Measurements from ENCODE around the gene TAMM41. TPM values are rescaled to one million over a fixed set of nuclear protein-coding genes. Genes with fewer than 3 reads are reported as not detected.

TAMM41 gene
- total and polyA plus RNA-seq, 9 of the 15 experiments (the other 6 are each of a cell fraction or from before 2014, with no cell fraction given): 8.6 to 74.6 (median 29.3) TPM

DNA sequence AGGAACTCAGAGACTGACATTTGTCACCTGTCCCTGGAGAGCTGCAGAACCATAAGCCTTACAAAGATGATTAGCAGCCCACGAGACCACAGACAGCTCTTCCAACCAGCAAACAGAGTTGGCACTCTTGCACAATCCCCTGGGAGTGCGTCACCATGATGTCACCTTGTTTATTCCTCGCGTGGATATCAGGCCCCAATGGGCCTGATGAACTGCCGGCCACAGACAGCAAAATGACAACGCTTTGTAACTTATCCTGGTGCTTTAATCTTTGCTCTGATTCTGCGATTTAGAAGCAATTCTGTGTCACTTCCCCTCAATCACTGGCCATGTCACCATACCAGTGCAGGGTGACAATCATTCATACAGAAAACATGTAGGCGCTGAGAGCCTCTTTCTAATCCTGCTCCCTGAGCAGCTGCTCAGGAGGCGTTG lies 89.2 kb downstream of the TAMM41 start (continued):
- TF ChIP-seq, protein P1, sequence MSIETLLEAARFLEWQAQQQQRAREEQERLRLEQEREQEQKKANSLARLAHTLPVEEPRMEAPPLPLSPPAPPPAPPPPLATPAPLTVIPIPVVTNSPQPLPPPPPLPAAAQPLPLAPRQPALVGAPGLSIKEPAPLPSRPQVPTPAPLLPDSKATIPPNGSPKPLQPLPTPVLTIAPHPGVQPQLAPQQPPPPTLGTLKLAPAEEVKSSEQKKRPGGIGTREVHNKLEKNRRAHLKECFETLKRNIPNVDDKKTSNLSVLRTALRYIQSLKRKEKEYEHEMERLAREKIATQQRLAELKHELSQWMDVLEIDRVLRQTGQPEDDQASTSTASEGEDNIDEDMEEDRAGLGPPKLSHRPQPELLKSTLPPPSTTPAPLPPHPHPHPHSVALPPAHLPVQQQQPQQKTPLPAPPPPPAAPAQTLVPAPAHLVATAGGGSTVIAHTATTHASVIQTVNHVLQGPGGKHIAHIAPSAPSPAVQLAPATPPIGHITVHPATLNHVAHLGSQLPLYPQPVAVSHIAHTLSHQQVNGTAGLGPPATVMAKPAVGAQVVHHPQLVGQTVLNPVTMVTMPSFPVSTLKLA (conservative IDR thresholded peaks at IDR 0.05): no peak
- peak; percentile 70 for TF ChIP-seq CREB1 (IDR thresholded peaks at IDR 0.05)
- peak; percentile 37; the same call in 1 of the 2 replicates for TF ChIP-seq CREB1 (CRISPR knock-in tag; IDR thresholded peaks at IDR 0.05)
- TF ChIP-seq GABPB2 (CRISPR knock-in tag; conservative IDR thresholded peaks at IDR 0.05): no peak
- no peak for TF ChIP-seq GTF2F1 (IDR thresholded peaks at IDR 0.05; ENCODE audit: low read depth, low read length)
- TF ChIP-seq GABPA (tag; conservative IDR thresholded peaks at IDR 0.05; ENCODE audit: low read depth): peak; percentile 36
- TF ChIP-seq, protein P2, sequence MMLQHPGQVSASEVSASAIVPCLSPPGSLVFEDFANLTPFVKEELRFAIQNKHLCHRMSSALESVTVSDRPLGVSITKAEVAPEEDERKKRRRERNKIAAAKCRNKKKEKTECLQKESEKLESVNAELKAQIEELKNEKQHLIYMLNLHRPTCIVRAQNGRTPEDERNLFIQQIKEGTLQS (IDR thresholded peaks at IDR 0.05): peak; percentile 79
- TF ChIP-seq, protein P2 (CRISPR knock-in tag; conservative IDR thresholded peaks at IDR 0.05): 0 out of 2 replicates have a peak, but pooled peaks have one; percentile 29
- TF ChIP-seq TAL1 (IDR thresholded peaks at IDR 0.05): no peak
- TF ChIP-seq COPS2 (conservative IDR thresholded peaks at IDR 0.05): no peak
- TF ChIP-seq ZNF57 (CRISPR knock-in tag; IDR thresholded peaks at IDR 0.05): no peak
- no peak for TF ChIP-seq MEF2D (tag; conservative IDR thresholded peaks at IDR 0.05; ENCODE audit: low read depth)
- peak; percentile 97 for TF ChIP-seq CEBPB (tag; IDR thresholded peaks at IDR 0.05)
- TF ChIP-seq CC2D1A (IDR thresholded peaks at IDR 0.05): no peak
- TF ChIP-seq, protein P3, sequence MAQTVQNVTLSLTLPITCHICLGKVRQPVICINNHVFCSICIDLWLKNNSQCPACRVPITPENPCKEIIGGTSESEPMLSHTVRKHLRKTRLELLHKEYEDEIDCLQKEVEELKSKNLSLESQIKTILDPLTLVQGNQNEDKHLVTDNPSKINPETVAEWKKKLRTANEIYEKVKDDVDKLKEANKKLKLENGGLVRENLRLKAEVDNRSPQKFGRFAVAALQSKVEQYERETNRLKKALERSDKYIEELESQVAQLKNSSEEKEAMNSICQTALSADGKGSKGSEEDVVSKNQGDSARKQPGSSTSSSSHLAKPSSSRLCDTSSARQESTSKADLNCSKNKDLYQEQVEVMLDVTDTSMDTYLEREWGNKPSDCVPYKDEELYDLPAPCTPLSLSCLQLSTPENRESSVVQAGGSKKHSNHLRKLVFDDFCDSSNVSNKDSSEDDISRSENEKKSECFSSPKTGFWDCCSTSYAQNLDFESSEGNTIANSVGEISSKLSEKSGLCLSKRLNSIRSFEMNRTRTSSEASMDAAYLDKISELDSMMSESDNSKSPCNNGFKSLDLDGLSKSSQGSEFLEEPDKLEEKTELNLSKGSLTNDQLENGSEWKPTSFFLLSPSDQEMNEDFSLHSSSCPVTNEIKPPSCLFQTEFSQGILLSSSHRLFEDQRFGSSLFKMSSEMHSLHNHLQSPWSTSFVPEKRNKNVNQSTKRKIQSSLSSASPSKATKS (CRISPR knock-in tag; IDR thresholded peaks at IDR 0.05): no peak
- TF ChIP-seq RB1 (IDR thresholded peaks at IDR 0.05; ENCODE audit: low read depth): no peak
- peak; percentile 79 for TF ChIP-seq CEBPG (CRISPR knock-in tag; IDR thresholded peaks at IDR 0.05)
- TF ChIP-seq CEBPG (tag; conservative IDR thresholded peaks at IDR 0.05 in 1 of 2, IDR thresholded peaks at IDR 0.05 in 1 of 2): peak; percentile 98 to 99

All from K562 (cell line).